Measurements from ENCODE around the gene UXS1.

DNA sequence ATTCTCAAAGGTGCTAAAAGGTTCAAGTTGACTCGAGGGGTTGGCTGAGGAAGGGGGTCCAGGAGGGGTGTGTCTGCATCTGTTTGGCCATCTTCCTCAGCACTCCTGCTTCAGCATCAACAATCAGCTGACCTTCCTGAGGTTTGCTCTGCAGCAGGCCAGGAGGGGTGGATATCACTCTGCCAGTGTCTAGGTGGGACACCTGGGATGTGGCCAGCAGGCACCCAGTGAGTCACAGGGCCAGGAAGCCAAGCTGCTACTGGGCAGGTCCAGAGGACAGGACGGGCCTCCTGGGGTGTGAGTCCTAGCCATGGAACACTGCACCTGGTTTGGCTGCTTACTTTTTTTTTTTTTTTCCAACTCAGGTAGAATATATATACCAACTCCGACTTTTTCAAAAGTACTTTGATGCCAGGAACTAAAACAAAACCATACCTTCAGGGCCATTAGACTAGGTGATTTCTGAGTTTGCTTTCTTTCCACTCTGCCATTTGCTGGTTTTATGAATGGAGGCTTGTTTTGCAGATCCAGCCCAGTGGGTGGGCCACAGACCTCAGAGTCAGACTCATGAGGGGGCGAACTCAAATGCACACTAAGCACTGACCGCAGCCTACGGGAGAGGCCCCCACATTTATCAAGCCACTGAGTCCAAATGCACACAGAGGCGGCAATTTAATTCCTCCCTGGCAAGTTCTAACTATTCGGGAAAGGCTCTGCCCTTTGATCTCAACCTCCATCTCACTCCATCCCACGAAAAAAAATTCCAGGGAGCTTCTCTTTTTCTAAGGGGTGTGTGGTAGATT lies 76.0 kb downstream of the UXS1 start:
- TF ChIP-seq, protein P1, sequence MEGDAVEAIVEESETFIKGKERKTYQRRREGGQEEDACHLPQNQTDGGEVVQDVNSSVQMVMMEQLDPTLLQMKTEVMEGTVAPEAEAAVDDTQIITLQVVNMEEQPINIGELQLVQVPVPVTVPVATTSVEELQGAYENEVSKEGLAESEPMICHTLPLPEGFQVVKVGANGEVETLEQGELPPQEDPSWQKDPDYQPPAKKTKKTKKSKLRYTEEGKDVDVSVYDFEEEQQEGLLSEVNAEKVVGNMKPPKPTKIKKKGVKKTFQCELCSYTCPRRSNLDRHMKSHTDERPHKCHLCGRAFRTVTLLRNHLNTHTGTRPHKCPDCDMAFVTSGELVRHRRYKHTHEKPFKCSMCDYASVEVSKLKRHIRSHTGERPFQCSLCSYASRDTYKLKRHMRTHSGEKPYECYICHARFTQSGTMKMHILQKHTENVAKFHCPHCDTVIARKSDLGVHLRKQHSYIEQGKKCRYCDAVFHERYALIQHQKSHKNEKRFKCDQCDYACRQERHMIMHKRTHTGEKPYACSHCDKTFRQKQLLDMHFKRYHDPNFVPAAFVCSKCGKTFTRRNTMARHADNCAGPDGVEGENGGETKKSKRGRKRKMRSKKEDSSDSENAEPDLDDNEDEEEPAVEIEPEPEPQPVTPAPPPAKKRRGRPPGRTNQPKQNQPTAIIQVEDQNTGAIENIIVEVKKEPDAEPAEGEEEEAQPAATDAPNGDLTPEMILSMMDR (IDR thresholded peaks at IDR 0.05) = no peak
- no peak for TF ChIP-seq POLR2A (IDR thresholded peaks at IDR 0.05)
